Hematopoietic multipotent progenitor cell treated with erythropoietin and hydrocortisone succinate and interleukin-3 and kit ligand, for 15 days (in vitro differentiated cells): ENCODE data around the gene DHFR.
"Not testable (repeated sequence)": the region's sequence is repeated elsewhere in the genome, so short reads cannot be mapped to it uniquely, and the experiment has no call there.

Experiments
- DNase-seq: peaks from one replicate; pipeline ENCODE4 v3.0.0-alpha.2; 2015; ENCODE audit warnings: low spot score

Gene DHFR

DNA sequence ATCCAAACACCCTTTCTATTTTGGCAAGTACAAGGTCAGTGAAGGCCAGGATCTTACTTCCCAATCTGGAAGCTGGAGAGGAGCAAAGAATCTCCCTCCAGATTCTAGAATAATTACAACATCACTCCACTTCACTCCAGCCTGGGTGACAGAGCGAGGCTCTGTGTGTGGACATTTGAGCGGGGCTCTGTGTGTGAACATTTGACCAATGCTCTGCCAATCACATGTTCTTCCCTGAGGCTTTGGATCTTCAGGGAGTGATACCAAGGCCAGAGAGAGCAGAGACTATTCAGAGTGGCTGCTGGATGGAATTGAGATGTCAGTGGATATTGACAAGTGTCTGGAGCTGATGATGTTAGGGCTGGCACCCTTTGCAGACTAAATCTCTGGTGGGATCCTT lies 60.0 kb downstream of the DHFR start:
- no peak for DNase-seq

DNA sequence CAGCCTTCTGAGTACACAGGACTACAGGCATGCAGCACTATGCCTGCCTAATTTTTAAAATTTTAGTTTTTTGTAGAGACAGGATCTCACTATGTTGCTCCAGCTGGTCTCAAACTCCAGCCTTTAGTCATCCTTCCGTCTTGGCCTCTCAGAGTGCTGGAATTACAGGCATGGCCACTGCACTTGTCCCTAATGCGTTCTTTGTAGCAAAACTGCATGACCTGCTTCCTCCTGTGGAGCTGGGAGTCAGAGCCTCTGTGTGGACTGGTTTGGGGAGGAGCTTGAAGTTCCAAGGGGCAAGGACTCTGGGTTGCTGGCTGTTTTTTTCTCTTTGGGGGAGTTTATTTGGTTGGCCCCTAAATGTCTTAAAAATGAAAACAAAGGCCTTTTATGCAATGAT lies 62.0 kb downstream of the DHFR start:
- DNase-seq, result no peak

DNA sequence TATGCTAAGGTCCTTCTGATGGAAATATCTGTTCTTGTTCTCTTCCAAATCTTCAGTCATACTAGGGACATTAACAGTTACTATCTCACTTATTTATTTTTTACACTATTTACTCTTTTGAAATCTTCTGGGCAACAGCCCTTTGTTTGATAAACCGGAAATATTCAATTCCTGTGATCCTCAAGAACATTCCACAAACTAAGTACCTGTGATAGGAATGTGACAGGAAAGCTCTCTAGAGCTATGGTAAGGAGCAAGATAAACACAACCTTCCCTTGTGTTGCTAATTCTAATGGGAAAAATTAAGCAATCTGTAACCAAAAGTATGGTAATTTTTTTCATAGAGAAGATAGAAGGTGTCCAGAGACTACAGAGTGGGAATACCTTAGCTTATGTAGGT lies 62.7 kb downstream of the DHFR start:
- DNase-seq, result no peak

DNA sequence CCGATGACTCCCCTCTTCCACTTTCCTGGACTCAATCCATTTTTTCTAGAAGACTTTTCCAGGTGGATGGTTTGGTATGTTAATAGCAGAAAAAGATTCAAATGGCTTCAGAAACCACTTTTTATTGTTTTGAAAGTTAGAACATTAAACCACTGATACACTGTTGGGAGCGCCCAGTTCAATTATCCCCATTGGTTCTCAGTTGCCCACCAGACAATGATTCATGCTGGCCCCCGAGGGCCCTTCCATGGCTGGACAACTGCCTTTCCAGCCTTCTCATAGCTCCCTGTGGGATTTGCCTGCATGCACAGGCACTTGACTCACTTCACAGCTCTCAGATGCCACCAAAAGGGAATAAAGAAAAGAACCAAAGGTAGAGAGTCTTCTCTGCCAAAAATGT lies 63.4 kb downstream of the DHFR start:
- no peak for DNase-seq

DNA sequence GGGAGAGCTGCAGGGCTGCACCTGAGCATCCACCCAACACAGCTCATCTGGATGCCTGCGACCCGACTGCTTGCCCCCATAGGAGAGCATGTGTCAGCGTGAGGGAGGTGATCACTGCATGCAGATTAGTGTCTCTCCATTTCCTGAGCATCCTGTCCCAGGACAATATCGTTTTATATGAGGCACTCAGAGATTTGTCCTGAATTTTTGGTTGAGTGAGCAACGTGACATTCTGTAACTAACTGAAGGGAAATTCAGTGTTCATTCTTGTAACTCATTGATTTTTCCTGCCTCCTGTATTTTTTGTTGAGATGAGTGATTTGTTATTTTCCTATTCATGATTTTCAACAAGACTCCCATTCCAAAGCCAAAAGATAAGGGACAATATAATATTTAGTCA lies 64.0 kb downstream of the DHFR start:
- DNase-seq, result no peak

DNA sequence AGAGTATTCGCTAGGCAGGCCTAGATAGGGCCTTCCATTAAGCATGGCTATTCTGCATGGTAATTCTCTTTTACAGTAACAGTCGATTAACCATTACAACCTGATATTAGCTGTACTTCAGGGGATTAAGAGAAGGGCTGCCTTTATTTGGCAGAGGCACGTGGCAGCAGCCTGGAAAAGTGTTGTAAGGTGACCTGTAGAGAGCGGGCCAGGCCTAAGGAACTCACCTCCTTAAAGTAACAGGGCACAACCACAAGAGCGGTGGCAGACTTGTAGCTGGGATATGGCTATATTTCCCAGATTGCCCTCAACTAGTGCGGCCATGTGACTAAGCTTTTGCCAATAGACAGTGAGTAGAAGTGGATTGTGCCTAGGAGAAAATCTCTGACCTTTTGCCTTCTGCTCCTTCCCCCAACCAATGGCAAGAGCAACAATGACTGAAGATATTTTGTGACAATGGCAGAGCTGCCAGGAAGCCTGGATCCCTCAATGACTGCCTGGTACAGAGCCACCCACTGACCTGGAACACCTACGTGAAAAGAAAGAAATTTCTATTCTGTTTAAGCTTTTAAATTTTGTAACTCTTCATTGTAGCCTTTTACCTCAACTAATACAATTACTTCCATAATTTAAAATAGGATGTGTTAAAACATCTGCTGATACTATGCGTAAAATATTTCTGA lies 65.8 kb downstream of the DHFR start:
- no peak for DNase-seq

DNA sequence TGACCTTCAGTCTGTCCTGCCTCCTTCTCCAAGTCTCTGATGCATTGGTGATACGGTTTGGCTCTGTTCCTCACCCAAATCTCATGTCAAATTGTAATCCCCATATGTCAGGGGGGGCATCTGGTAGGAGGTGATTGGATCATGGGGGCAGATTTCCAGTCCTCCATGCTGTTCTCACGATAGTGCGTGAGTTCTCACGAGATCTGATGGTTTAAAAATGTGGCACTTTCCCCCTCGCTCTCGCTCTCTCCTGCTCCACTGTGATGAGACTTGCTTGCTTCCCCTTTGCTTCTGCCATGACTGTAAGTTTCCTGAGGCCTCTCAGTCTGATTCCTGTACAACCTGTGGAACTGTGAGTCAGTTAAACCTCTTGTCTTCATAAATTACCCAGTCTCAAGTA lies 70.0 kb downstream of the DHFR start:
- DNase-seq, result no peak

DNA sequence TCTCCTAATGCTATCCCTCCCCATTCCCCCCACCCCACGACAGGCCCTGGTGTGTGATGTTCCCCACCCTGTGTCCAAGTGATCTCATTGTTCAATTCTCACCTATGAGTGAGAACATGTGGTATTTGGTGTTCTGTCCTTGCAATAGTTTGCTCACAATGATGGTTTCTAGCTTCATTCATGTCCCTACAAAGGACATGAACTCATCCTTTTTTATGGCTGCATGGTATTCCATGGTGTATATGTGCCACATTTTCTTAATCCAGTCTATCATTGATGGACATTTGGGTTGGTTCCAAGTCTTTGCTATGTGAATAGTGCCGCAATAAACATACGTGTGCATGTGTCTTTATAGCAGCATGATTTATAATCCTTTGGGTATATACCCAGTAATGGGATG lies 74.5 kb downstream of the DHFR start:
- DNase-seq, result not testable (repeated sequence)

DNA sequence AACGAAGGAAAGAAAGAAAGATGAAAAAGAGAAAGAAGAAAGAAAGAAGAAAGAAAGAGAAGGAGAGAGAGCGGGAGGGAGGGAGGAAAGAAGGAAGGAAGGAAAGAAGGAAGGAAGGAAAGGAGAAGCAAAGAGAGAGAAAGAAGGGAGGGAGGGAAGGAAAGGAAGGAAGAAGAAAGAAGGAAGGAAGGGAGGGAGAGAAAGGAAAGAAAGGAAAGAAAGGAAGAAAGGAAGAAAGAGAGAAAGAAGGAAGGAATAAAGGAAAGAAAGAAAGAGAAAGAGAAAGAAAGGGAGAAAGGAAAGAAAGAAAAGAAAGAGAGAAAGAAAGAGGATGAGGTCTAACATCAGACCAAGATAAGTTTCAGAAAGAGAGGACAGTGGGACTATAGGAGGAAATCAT lies 75.7 kb downstream of the DHFR start:
- DNase-seq, result no peak

DNA sequence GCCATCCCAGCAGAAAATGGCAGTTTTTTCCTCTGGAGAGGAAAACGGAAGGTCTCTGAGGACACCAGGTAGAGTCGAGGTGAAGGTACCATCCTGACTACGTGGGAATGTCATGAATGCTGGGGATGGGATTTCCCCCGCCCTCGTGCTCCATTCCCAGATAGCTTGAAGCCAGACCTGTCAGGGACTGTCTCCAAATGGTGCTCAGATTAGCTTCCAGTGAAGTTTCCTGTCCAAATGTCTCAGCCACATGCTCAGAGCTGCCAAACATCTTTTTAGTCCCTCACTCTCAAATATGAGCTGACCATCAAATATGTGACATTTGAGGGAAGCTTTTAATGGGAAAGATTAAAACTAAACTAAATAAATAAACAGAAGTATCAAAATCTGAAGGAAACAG lies 77.1 kb downstream of the DHFR start:
- DNase-seq, result no peak

DNA sequence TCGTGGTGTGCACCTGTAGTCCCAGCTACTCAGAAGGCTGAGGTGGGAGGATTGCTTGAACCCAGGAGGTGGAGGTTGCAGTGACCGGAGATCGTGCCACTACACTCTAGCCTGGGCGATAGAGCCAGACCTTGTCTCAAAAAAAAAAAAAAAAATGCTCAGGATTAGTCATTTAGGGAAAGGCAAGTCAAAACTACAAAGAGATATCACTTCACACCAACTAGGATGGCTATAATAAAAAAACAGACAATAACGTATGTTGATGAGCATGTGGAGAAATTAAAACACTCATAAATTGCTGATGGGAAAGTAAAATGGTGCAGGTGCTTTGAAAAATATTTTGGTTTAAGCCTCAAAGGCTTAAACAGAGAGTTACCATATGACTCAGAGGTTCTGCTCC lies 78.4 kb downstream of the DHFR start:
- no peak for DNase-seq
